ENCODE measurements around the gene INO80B. TPM values are rescaled to one million over a fixed set of nuclear protein-coding genes. Genes with fewer than 3 reads are reported as not detected.

Gene INO80B
- total and polyA plus RNA-seq, 9 of the 15 experiments (the other 6 are each of a cell fraction or from before 2014, with no cell fraction given): 0.41 to 22.6 (median 9.0) TPM

- no TSS peak for BruUV-seq (replicated peaks)
- CTCF ChIA-PET (ENCODE audit: low intra/inter-chr PET ratio): no interaction called here
- peaks cover 2 to 8% of the 10 kb centered on the region in 2 experiments; a peak in 2 of 5 replicates for H3K27me3 ChIP-seq (ENCODE audit: control insufficient read depth in 2 of 2, insufficient read depth in 2 of 2, low read length in 2 of 2)
- TF ChIP-seq GTF3C2 (IDR thresholded peaks at IDR 0.05; ENCODE audit: borderline replicate concordance, extremely low read depth, insufficient read length): no peak
- no peak for TF ChIP-seq TGIF2 (CRISPR knock-in tag; IDR thresholded peaks at IDR 0.05)
- no peak for TF ChIP-seq RBM22 (IDR thresholded peaks at IDR 0.05; ENCODE audit: low read depth, low read length, poor library complexity, severe bottlenecking)
- no peak for TF ChIP-seq ZNF24 (IDR thresholded peaks at IDR 0.05)
- TF ChIP-seq RREB1 (CRISPR knock-in tag; IDR thresholded peaks at IDR 0.05): no peak
- no peak for TF ChIP-seq ZNF146 (CRISPR knock-in tag; IDR thresholded peaks at IDR 0.05; ENCODE audit: unreplicated experiment)
- TF ChIP-seq EP300 (IDR thresholded peaks at IDR 0.05; ENCODE audit: low read length): no peak
- TF ChIP-seq PKNOX1 (IDR thresholded peaks at IDR 0.05): no peak
These were observed 29.9 kb upstream of the INO80B start for GRCh38 chr2:74424995-74425406.

More at GRCh38 chr2:74424995-74425406, 29.9 kb upstream of the INO80B start:
- in situ Hi-C loops (cut with MboI) (no loop called here), intact Hi-C loops (cut with micrococcal nuclease) (loop anchor here (5.0 kb wide), 1 partner anchor 162 kb away; no protein-coding TSS in a partner anchor)
- H3K9me1 ChIP-seq (ENCODE audit: control insufficient read depth, insufficient read depth, low read length): no peaks in the 10 kb centered on the region
- DNase-seq (ENCODE audit: extremely low read depth in 1 of 4, low spot score in 3 of 4) (no peak), FAIRE-seq (no peak), ATAC-seq (no peak)
- H3K4me3 ChIP-seq: no peak overlapping the region
- no peaks in the 10 kb centered on the region for H3K79me2 ChIP-seq (ENCODE audit: control insufficient read depth, insufficient read depth, low read length)
- no peak overlapping the region for H3K4me2 ChIP-seq (ENCODE audit: insufficient read depth, low read length)
- 30% methylated on average over 5 of the region's 5 CpGs for WGBS (ENCODE audit: insufficient coverage, low coverage, missing lambda C conversion rate)
- H3K4me1 ChIP-seq (replicated peaks in 1 of 2; ENCODE audit: control insufficient read depth in 2 of 2, insufficient read depth in 2 of 2, low read length in 2 of 2): peaks cover 5 to 27% of the 10 kb centered on the region in 2 experiments; a peak in 3 of 5 replicates
- no peak overlapping the region for H3K9ac ChIP-seq (ENCODE audit: insufficient read depth in 1 of 2, low read depth in 2 of 2, low read length in 2 of 2)
- H2AFZ ChIP-seq (ENCODE audit: low read depth, low read length): no peak overlapping the region
- POLR2A ChIA-PET: interaction anchor here (0.7 to 2.1 kb wide), 3 partner anchors 16 to 604 kb away, joined by 3 to 5 read pairs (median 3); no protein-coding TSS in a partner anchor
- H3K9me3 ChIP-seq (replicated peaks; ENCODE audit: control insufficient read depth, insufficient read depth, low read depth, low read length): no peaks in the 10 kb centered on the region
- no peaks in the 10 kb centered on the region for H4K20me1 ChIP-seq (replicated peaks; ENCODE audit: control insufficient read depth, insufficient read depth, low read length)
- H3K36me3 ChIP-seq (ENCODE audit: control insufficient read depth, insufficient read depth, low read length): no peaks in the 10 kb centered on the region
- no peak overlapping the region for H3K27ac ChIP-seq (ENCODE audit: extremely low read depth, low read depth, low read length)

Measured in K562 (cell line).